ENCODE measurements around the gene MT1H. TPM values are rescaled to one million over a fixed set of nuclear protein-coding genes. Genes with fewer than 3 reads are reported as not detected.

The MT1H gene
- polyA plus RNA-seq, 1 donor (not counting 4 experiments of a cell fraction or from before 2014, with no cell fraction given): 0.79 TPM

DNA sequence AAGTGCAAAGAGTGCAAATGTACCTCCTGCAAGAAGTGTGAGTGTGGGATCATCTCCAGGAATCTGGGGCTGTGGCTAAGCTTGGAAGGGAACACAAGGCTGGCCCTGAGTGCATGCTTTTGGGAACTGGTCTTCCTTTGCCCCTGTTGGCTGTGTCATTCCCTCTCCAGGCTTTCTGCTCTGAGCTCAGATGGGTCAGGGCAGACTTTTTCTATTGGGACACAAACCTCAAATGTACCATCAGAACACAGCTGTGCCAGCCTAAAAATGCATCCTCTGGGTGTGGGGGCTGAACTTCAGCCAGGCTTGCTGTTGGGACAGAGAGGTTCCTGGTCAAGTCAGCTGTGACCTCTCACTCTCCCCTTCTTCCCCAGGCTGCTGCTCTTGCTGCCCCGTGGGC is 17.0 kb upstream of the MT1H start:
- Histone ChIP-seq H3K27me3 (ENCODE audit: control insufficient read depth, extremely low read depth, insufficient read depth, low read length) (peaks cover 5% of the 10 kb centered on the region), H3K79me2 (ENCODE audit: control insufficient read depth, insufficient read depth, low read length) (no peaks in the 10 kb centered on the region), H3K9me3 (ENCODE audit: control insufficient read depth, low read depth, low read length) (no peaks in the 10 kb centered on the region), H3K9ac (ENCODE audit: control insufficient read depth, extremely low read depth, insufficient read depth, low read length) (no peak overlapping the region), H3K27ac (ENCODE audit: control insufficient read depth, insufficient read depth, low read length) (no peak overlapping the region), H3K4me2 (ENCODE audit: control insufficient read depth, extremely low read depth, insufficient read depth, low read depth, low read length) (no peak overlapping the region), H3K9me1 (ENCODE audit: control insufficient read depth, extremely low read depth, insufficient read depth, low read length) (no peaks in the 10 kb centered on the region), H3K4me3 (ENCODE audit: control insufficient read depth in 2 of 3, extremely low read depth in 1 of 3, insufficient read depth in 2 of 3, low read depth in 1 of 3, low read length in 3 of 3) (no peak overlapping the region), H2AFZ (ENCODE audit: control insufficient read depth, low read length) (no peak overlapping the region), H4K20me1 (ENCODE audit: control insufficient read depth, extremely low read depth, insufficient read depth, low read length) (no peaks in the 10 kb centered on the region), H3K4me1 (ENCODE audit: control insufficient read depth, extremely low read depth, insufficient read depth, low read length) (peaks cover 16% of the 10 kb centered on the region), H3K36me3 (ENCODE audit: control insufficient read depth in 2 of 2, extremely low read depth in 1 of 2, insufficient read depth in 2 of 2, low read length in 2 of 2) (no peaks in the 10 kb centered on the region)
- no peak for DNase-seq (ENCODE audit: low read depth, low spot score)
- no peak for TF ChIP-seq EZH2 (IDR thresholded peaks at IDR 0.05; ENCODE audit: low read length)
- TF ChIP-seq, protein P1, sequence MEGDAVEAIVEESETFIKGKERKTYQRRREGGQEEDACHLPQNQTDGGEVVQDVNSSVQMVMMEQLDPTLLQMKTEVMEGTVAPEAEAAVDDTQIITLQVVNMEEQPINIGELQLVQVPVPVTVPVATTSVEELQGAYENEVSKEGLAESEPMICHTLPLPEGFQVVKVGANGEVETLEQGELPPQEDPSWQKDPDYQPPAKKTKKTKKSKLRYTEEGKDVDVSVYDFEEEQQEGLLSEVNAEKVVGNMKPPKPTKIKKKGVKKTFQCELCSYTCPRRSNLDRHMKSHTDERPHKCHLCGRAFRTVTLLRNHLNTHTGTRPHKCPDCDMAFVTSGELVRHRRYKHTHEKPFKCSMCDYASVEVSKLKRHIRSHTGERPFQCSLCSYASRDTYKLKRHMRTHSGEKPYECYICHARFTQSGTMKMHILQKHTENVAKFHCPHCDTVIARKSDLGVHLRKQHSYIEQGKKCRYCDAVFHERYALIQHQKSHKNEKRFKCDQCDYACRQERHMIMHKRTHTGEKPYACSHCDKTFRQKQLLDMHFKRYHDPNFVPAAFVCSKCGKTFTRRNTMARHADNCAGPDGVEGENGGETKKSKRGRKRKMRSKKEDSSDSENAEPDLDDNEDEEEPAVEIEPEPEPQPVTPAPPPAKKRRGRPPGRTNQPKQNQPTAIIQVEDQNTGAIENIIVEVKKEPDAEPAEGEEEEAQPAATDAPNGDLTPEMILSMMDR (optimal IDR thresholded peaks at IDR 0.05 in 1 of 3, IDR thresholded peaks at IDR 0.05 in 1 of 3, conservative IDR thresholded peaks at IDR 0.05 in 1 of 3; ENCODE audit: extremely low read depth in 1 of 3, insufficient read depth in 2 of 3, low read length in 3 of 3): no peak
- dilution Hi-C loops (cut with MboI; ENCODE audit: extremely low pct_ligation_motif_present, low sequenced_read_pairs): no loop called here
- FAIRE-seq: no peak

DNA sequence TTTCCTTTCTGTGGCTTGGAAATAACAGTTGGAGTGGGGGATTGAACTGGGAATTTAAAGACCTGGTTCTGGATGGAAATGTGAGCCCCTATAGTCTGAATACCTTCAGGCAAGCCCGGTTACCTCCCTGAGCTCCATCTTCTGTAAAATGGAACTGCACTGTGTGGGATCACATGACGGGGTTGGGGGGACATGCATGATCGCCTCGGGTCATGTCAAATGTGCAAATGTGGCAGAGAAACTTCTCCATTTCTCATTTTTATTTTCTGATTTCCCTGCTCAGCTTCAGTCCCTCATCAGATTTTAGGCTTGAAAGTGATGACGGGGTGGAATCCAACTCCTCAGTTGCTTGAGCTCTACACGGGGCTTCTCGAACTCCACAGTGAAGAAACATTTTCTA is 16.4 kb upstream of the MT1H start:
- no peak overlapping the region for H3K27ac ChIP-seq (ENCODE audit: control insufficient read depth, insufficient read depth, low read length)
- H3K27me3 ChIP-seq (ENCODE audit: control insufficient read depth, extremely low read depth, insufficient read depth, low read length): peaks cover 7% of the 10 kb centered on the region
- dilution Hi-C loops (cut with MboI; ENCODE audit: extremely low pct_ligation_motif_present, low sequenced_read_pairs): no loop called here
- no peaks in the 10 kb centered on the region for H3K79me2 ChIP-seq (ENCODE audit: control insufficient read depth, insufficient read depth, low read length)
- TF ChIP-seq, protein P1 (optimal IDR thresholded peaks at IDR 0.05 in 1 of 3, IDR thresholded peaks at IDR 0.05 in 1 of 3, conservative IDR thresholded peaks at IDR 0.05 in 1 of 3; ENCODE audit: extremely low read depth in 1 of 3, insufficient read depth in 2 of 3, low read length in 3 of 3): no peak
- TF ChIP-seq EZH2 (IDR thresholded peaks at IDR 0.05; ENCODE audit: low read length): no peak
- DNase-seq (ENCODE audit: low read depth, low spot score) (no peak), FAIRE-seq (no peak)
- H3K4me2 ChIP-seq (ENCODE audit: control insufficient read depth, extremely low read depth, insufficient read depth, low read depth, low read length): no peak overlapping the region
- no peaks in the 10 kb centered on the region for H4K20me1 ChIP-seq (ENCODE audit: control insufficient read depth, extremely low read depth, insufficient read depth, low read length)
- no peak overlapping the region for H2AFZ ChIP-seq (ENCODE audit: control insufficient read depth, low read length)
- H3K4me1 ChIP-seq (ENCODE audit: control insufficient read depth, extremely low read depth, insufficient read depth, low read length): peaks cover 20% of the 10 kb centered on the region
- H3K4me3 ChIP-seq (ENCODE audit: control insufficient read depth in 2 of 3, extremely low read depth in 1 of 3, insufficient read depth in 2 of 3, low read depth in 1 of 3, low read length in 3 of 3): no peak overlapping the region
- no peaks in the 10 kb centered on the region for H3K36me3 ChIP-seq (ENCODE audit: control insufficient read depth in 2 of 2, extremely low read depth in 1 of 2, insufficient read depth in 2 of 2, low read length in 2 of 2)
- no peak overlapping the region for H3K9ac ChIP-seq (ENCODE audit: control insufficient read depth, extremely low read depth, insufficient read depth, low read length)
- no peaks in the 10 kb centered on the region for H3K9me1 ChIP-seq (ENCODE audit: control insufficient read depth, extremely low read depth, insufficient read depth, low read length)
- no peaks in the 10 kb centered on the region for H3K9me3 ChIP-seq (ENCODE audit: control insufficient read depth, low read depth, low read length)
